Fibroblast of lung (primary cell): Measurements from ENCODE around the gene WWOX. TPM values are rescaled to one million over a fixed set of nuclear protein-coding genes. Genes with fewer than 3 reads are reported as not detected.

Experiments
- DNase-seq, 2 donors: peaks; one replicate each; pipeline versions ENCODE4 v3.0.0 to v3.0.0-alpha.2; 2010; ENCODE audit warnings: low read depth in 2 of 2
- H2AFZ ChIP-seq: 2 replicates; pipeline ENCODE4 v1.5.1; 2012; ENCODE audit warnings: low read length, control low read depth, inconsistent platforms
- H3K27ac ChIP-seq: 2 replicates; pipeline ENCODE4 v1.5.1; 2011; ENCODE audit warnings: low read length, control low read depth; ENCODE audit not compliant: insufficient read depth
- H3K27me3 ChIP-seq: 2 replicates; pipeline ENCODE4 v1.5.1; 2011; ENCODE audit warnings: mild to moderate bottlenecking, low read length; ENCODE audit not compliant: control insufficient read depth, insufficient read depth
- H3K36me3 ChIP-seq: 2 replicates; pipeline ENCODE4 v1.5.1; 2011; ENCODE audit warnings: low read length; ENCODE audit not compliant: control insufficient read depth, insufficient read depth
- H3K4me1 ChIP-seq: 2 replicates; pipeline ENCODE4 v1.5.1; 2011; ENCODE audit warnings: low read length; ENCODE audit not compliant: control insufficient read depth, insufficient read depth; ENCODE audit errors: extremely low read depth
- H3K4me2 ChIP-seq: 2 replicates; pipeline ENCODE4 v1.5.1; 2011; ENCODE audit warnings: low read length, control low read depth; ENCODE audit not compliant: insufficient read depth; ENCODE audit errors: extremely low read depth
- H3K4me3 ChIP-seq, 4 experiments: fragments of 200-600 bp in 1 of 4; sonication (generic) in 1 of 4; replicated peaks in 1 of 4; 2 replicates each; pipeline ENCODE4 v1.5.1; 2011 to 2016; ENCODE audit warnings: low read length in 4 of 4, low read depth in 3 of 4, mild to moderate bottlenecking in 3 of 4, control low read depth in 2 of 4, inconsistent platforms in 1 of 4, mixed read lengths in 1 of 4; ENCODE audit not compliant: insufficient read depth in 1 of 4; ENCODE audit errors: control extremely low read depth in 1 of 4
- H3K79me2 ChIP-seq: 2 replicates; pipeline ENCODE4 v1.5.1; 2012; ENCODE audit warnings: mild to moderate bottlenecking, low read length, inconsistent platforms; ENCODE audit not compliant: control insufficient read depth, insufficient read depth
- H3K9ac ChIP-seq: 2 replicates; pipeline ENCODE4 v1.5.1; 2011; ENCODE audit warnings: mild to moderate bottlenecking, low read length, control low read depth; ENCODE audit not compliant: insufficient read depth
- H3K9me3 ChIP-seq: 2 replicates; pipeline ENCODE4 v1.5.1; 2012; ENCODE audit warnings: low read depth, low read length; ENCODE audit not compliant: control insufficient read depth, insufficient read depth
- H4K20me1 ChIP-seq: 2 replicates; pipeline ENCODE4 v1.5.1; 2011; ENCODE audit warnings: low read length; ENCODE audit not compliant: control insufficient read depth, insufficient read depth; ENCODE audit errors: extremely low read depth
- EZH2 ChIP-seq: IDR thresholded peaks from 2 replicates; pipeline ENCODE4 v1.5.1; 2012; ENCODE audit warnings: low read length, control low read depth, mild to moderate bottlenecking; ENCODE audit errors: missing control alignments
- polyA plus RNA-seq, 2 donors: library from polyadenylated mRNA; depleted of rRNA in 1 of 2; stranded (reverse) in 1 of 2; unstranded in 1 of 2; fragments of >200 nt; gene quantifications; 2 replicates each; pipeline ENCODE4 v1.2.1, GENCODE V29; 2011 to 2012; ENCODE audit warnings: missing spikeins in 1 of 2
- total RNA-seq: library from RNA; depleted of rRNA; stranded (reverse); fragments of >200 nt; gene quantifications from 2 replicates; pipeline ENCODE4 v1.2.1, GENCODE V29; 2014
- TF ChIP-seq, protein P1 (sequence below), 2 donors: IDR thresholded peaks in 1 of 2; conservative IDR thresholded peaks in 1 of 2; 1 replicate in 1 of 2; 2 replicates in 1 of 2; pipeline ENCODE4 v1.5.1; 2011 to 2012; ENCODE audit warnings: low read length in 2 of 2, control low read depth in 1 of 2, inconsistent platforms in 1 of 2, low read depth in 1 of 2, mild to moderate bottlenecking in 1 of 2

The WWOX gene
- total and polyA plus RNA-seq, 2 donors (not counting 1 experiment from before 2014, with no cell fraction given): 5.6 to 16.3 TPM

DNA sequence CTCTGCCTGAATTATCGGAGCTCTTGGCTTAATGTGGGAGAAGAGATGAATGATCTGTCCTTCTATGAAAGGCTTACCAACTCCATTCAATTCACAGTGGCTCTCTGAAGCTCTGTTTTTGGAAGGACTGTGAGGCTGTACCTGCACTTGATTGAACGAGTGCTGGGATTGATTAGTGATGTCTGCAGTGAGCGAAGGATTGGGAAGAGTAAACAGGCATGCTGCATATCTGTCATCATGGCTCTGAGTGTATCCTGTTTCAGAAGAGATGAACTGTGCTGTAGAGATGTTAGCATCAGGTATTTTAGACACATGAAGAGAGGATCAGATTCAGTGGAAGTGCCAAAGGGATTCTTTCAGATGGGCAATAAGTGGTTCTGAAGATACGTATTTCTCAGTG lies 937.1 kb downstream of the WWOX start:
- H4K20me1 ChIP-seq: no peaks in the 10 kb centered on the region
- H3K4me3 ChIP-seq: no peak overlapping the region
- TF ChIP-seq EZH2: no peak
- TF ChIP-seq, protein P1, sequence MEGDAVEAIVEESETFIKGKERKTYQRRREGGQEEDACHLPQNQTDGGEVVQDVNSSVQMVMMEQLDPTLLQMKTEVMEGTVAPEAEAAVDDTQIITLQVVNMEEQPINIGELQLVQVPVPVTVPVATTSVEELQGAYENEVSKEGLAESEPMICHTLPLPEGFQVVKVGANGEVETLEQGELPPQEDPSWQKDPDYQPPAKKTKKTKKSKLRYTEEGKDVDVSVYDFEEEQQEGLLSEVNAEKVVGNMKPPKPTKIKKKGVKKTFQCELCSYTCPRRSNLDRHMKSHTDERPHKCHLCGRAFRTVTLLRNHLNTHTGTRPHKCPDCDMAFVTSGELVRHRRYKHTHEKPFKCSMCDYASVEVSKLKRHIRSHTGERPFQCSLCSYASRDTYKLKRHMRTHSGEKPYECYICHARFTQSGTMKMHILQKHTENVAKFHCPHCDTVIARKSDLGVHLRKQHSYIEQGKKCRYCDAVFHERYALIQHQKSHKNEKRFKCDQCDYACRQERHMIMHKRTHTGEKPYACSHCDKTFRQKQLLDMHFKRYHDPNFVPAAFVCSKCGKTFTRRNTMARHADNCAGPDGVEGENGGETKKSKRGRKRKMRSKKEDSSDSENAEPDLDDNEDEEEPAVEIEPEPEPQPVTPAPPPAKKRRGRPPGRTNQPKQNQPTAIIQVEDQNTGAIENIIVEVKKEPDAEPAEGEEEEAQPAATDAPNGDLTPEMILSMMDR (conservative IDR thresholded peaks at IDR 0.05 in 1 of 2, IDR thresholded peaks at IDR 0.05 in 1 of 2; ENCODE audit: low read depth in 1 of 2, low read length in 2 of 2): no peak
- no peak overlapping the region for H3K27ac ChIP-seq
- no peak overlapping the region for H2AFZ ChIP-seq
- no peak for DNase-seq
- no peaks in the 10 kb centered on the region for H3K36me3 ChIP-seq
- no peak overlapping the region for H3K9ac ChIP-seq
- H3K27me3 ChIP-seq: no peaks in the 10 kb centered on the region
- H3K4me1 ChIP-seq: no peaks in the 10 kb centered on the region
- no peaks in the 10 kb centered on the region for H3K79me2 ChIP-seq
- H3K9me3 ChIP-seq: no peaks in the 10 kb centered on the region
- no peak overlapping the region for H3K4me2 ChIP-seq

DNA sequence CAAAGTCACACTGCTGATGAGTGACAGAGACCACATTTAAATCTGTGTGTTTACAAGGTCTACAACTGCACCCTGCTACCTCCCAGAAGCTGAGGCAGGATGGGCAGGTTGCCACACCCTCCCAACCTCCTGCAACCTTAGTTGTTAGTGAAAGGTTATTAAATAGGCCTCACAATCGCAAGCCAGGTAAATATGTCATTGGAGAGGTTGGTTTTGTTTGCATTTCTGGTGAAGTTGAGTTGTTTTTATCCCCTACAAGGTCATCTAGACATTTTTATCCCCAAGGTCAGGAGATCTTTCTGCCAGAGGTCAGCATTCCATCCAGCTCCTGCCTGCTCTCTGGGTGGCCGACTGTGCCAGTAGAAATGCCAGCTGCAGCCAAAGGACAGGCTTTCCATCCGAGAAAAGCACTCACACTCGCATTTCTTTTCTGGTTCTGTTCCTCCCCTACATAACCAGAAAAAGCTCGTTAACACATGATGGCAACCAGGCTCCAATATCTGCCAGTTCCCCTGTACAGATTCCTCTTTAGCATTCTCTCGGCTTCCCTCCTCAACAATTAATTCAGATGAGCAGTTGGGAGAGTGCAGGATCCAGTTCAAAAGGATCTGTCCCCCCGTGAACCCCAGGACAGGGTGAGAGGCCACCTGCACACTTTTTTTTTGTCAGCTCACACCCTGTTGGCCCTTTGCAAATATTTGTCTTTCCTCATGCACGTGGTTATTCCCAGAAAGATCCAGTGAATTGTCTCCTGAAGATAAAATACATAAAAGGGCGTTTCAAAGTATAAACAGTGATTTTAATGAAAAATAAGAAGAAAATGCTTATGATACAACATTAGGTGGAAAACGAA lies 938.3 kb downstream of the WWOX start:
- no peak for TF ChIP-seq EZH2
- TF ChIP-seq, protein P1 (conservative IDR thresholded peaks at IDR 0.05 in 1 of 2, IDR thresholded peaks at IDR 0.05 in 1 of 2; ENCODE audit: low read depth in 1 of 2, low read length in 2 of 2): no peak
- no peak overlapping the region for H3K27ac ChIP-seq
- no peak overlapping the region for H2AFZ ChIP-seq
- H3K9me3 ChIP-seq: no peaks in the 10 kb centered on the region
- no peak overlapping the region for H3K4me3 ChIP-seq
- DNase-seq: no peak
- H3K36me3 ChIP-seq: no peaks in the 10 kb centered on the region
- H3K4me2 ChIP-seq: no peak overlapping the region
- H3K9ac ChIP-seq: no peak overlapping the region
- H3K4me1 ChIP-seq: no peaks in the 10 kb centered on the region
- no peaks in the 10 kb centered on the region for H3K79me2 ChIP-seq
- H3K27me3 ChIP-seq: no peaks in the 10 kb centered on the region
- no peaks in the 10 kb centered on the region for H4K20me1 ChIP-seq

DNA sequence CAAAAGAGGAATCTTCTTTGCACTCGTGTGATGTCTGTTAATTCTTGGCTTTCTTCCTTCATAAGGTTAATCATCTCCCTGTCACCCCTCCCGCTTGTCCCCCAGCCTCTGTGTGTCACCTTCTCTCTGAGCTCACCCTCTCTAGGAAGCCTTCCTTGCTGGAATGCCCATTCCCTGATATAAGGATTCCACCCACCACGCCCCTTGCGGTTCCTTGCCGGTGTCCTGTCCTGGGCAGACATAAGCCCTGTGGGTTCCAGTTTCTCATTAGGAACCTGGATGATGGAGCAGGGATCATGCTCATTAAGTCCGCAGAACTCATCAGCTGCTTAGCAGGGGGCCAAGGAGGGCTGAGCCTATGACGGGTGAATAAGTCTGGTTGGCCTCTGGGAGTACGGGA lies 941.8 kb downstream of the WWOX start:
- no peak for TF ChIP-seq EZH2
- TF ChIP-seq, protein P1 (conservative IDR thresholded peaks at IDR 0.05 in 1 of 2, IDR thresholded peaks at IDR 0.05 in 1 of 2; ENCODE audit: low read depth in 1 of 2, low read length in 2 of 2): no peak
- H3K27me3 ChIP-seq: no peaks in the 10 kb centered on the region
- H3K36me3 ChIP-seq: no peaks in the 10 kb centered on the region
- no peak overlapping the region for H3K4me3 ChIP-seq
- no peak overlapping the region for H3K4me2 ChIP-seq
- no peaks in the 10 kb centered on the region for H4K20me1 ChIP-seq
- no peaks in the 10 kb centered on the region for H3K4me1 ChIP-seq
- no peak overlapping the region for H2AFZ ChIP-seq
- no peak overlapping the region for H3K9ac ChIP-seq
- no peaks in the 10 kb centered on the region for H3K9me3 ChIP-seq
- H3K27ac ChIP-seq: no peak overlapping the region
- no peak for DNase-seq
- H3K79me2 ChIP-seq: no peaks in the 10 kb centered on the region
